Lung (tissue), 12 donors: ENCODE measurements around the gene GABBR1. TPM values are rescaled to one million over a fixed set of nuclear protein-coding genes. Genes with fewer than 3 reads are reported as not detected.

Source experiments
- ATAC-seq: fragments of 200-7000 bp; cut with Tn5 transposase; one replicate; pipeline ENCODE4 v1.9.1; 2020; ENCODE audit warnings: moderate number of reproducible peaks; ENCODE audit not compliant: insufficient read depth, low FRiP score
- DNase-seq, 3 donors: peaks; one replicate each; pipeline ENCODE4 v3.0.0-alpha.2; 2013 to 2017
- H3K27ac ChIP-seq, 2 donors: one replicate each; pipeline ENCODE4 v1.5.1; 2013; ENCODE audit warnings: mild to moderate bottlenecking in 2 of 2, moderate library complexity in 2 of 2, control low read depth in 1 of 2, inconsistent platforms in 1 of 2, low read depth in 1 of 2, low read length in 1 of 2
- H3K27me3 ChIP-seq, 3 donors: one replicate each; pipeline ENCODE4 v1.5.1; 2013; ENCODE audit warnings: low read length in 2 of 3; ENCODE audit not compliant: control insufficient read depth in 3 of 3, insufficient read depth in 3 of 3
- H3K36me3 ChIP-seq, 4 donors: one replicate each; pipeline ENCODE4 v1.5.1; 2013; ENCODE audit warnings: low read length in 4 of 4, mild to moderate bottlenecking in 1 of 4, moderate library complexity in 1 of 4; ENCODE audit not compliant: control insufficient read depth in 4 of 4, insufficient read depth in 4 of 4
- H3K4me1 ChIP-seq, 5 donors: one replicate each; pipeline ENCODE4 v1.5.1; 2013; ENCODE audit warnings: low read length in 5 of 5, mild to moderate bottlenecking in 2 of 5, moderate library complexity in 1 of 5; ENCODE audit not compliant: control insufficient read depth in 5 of 5, insufficient read depth in 5 of 5
- H3K4me3 ChIP-seq: one replicate; pipeline ENCODE4 v1.5.1; 2013; ENCODE audit warnings: mild to moderate bottlenecking, control low read depth, moderate library complexity
- H3K9ac ChIP-seq, 2 donors: one replicate each; pipeline ENCODE4 v1.5.1; 2013; ENCODE audit warnings: low read length in 2 of 2, control low read depth in 1 of 2; ENCODE audit not compliant: insufficient read depth in 1 of 2
- H3K9me3 ChIP-seq, 4 donors: one replicate each; pipeline ENCODE4 v1.5.1; 2013; ENCODE audit warnings: low read length in 3 of 4, mild to moderate bottlenecking in 1 of 4, moderate library complexity in 1 of 4; ENCODE audit not compliant: control insufficient read depth in 4 of 4, insufficient read depth in 3 of 4
- CTCF ChIP-seq: IDR thresholded peaks from 2 replicates; pipeline ENCODE4 v1.5.1; 2012; ENCODE audit warnings: mild to moderate bottlenecking; ENCODE audit errors: control extremely low read depth, extremely low read depth
- WGBS, 2 donors: extraction: QIAGEN DNeasy Blood & Tissue Kit; methylation state at CpG; one replicate each; pipeline ENCODE4 v1.1.7; 2013; 5-methylcytosine and 5-hydroxymethylcytosine counted together
- polyA plus RNA-seq, 2 donors: library from polyadenylated mRNA; stranded (reverse); fragments of 200-250 nt; gene quantifications; one replicate each; pipeline ENCODE4 v1.2.1, GENCODE V29; 2013
- total RNA-seq, 2 donors: library from RNA; depleted of rRNA in 1 of 2; stranded (reverse); fragments of >200 nt in 1 of 2; gene quantifications; one replicate each; pipeline ENCODE4 v1.2.1, GENCODE V29; 2014 to 2021
- donor health status: control.
- donor health status: control.
- donor health status: Bipolar disorder and iron deficiency.
- donor health status: healthy.
- donor health status: DM: yes; HTN: yes; CAD: no.

The GABBR1 gene
- total and polyA plus RNA-seq, 4 donors = 12.9 to 35.7 (median 25.0) TPM

GRCh38 chr6:29519291-29520010 is 113.5 kb downstream of the GABBR1 start:
- 84 to 93% methylated on average over 6 of the region's 6 CpGs for WGBS, 2 donors

GRCh38 chr6:29517728-29518440 is 115.1 kb downstream of the GABBR1 start:
- no peak for DNase-seq

More at GRCh38 chr6:29519291-29520010, 113.5 kb downstream of the GABBR1 start:
- no peaks in the 10 kb centered on the region for H3K27me3 ChIP-seq
- no peak overlapping the region for H3K4me3 ChIP-seq
- TF ChIP-seq CTCF = no peak
- no peaks in the 10 kb centered on the region for H3K4me1 ChIP-seq
- DNase-seq = no peak
- no peak overlapping the region for H3K9ac ChIP-seq
- H3K9me3 ChIP-seq = peaks cover 0 to 7% (median 0%) of the 10 kb centered on the region in 4 donors
- H3K36me3 ChIP-seq = no peaks in the 10 kb centered on the region
- H3K27ac ChIP-seq = no peak overlapping the region
- ATAC-seq = no peak

GRCh38 chr6:29517245-29517644 is 115.7 kb downstream of the GABBR1 start:
- peaks cover 0 to 7% (median 0%) of the 10 kb centered on the region in 4 donors for H3K9me3 ChIP-seq
- no peak for TF ChIP-seq CTCF
- H3K9ac ChIP-seq = no peak overlapping the region
- DNase-seq (no peak), ATAC-seq (no peak)
- WGBS, 2 donors = 64 to 83% methylated on average over 1 of the region's 1 CpG
- no peak overlapping the region for H3K27ac ChIP-seq
- no peaks in the 10 kb centered on the region for H3K27me3 ChIP-seq
- H3K36me3 ChIP-seq = no peaks in the 10 kb centered on the region
- no peaks in the 10 kb centered on the region for H3K4me1 ChIP-seq
- no peak overlapping the region for H3K4me3 ChIP-seq

More at GRCh38 chr6:29517728-29518440, 115.1 kb downstream of the GABBR1 start:
- no peak for TF ChIP-seq CTCF
- Histone ChIP-seq H3K27ac (no peak overlapping the region), H3K4me3 (no peak overlapping the region), H3K9me3 (peaks cover 0 to 7% (median 0%) of the 10 kb centered on the region in 4 donors), H3K9ac (no peak overlapping the region), H3K4me1 (no peaks in the 10 kb centered on the region), H3K36me3 (no peaks in the 10 kb centered on the region), H3K27me3 (no peaks in the 10 kb centered on the region)
- no peak for ATAC-seq
- WGBS, 2 donors = 80 to 86% methylated on average over 7 of the region's 7 CpGs
